DMS153 (cell line): ENCODE measurements around the gene PKIG.
"Not testable (repeated sequence)": the region's sequence is repeated elsewhere in the genome, so short reads cannot be mapped to it uniquely, and the experiment has no call there.

ENCODE experiments used
- DNase-seq: peaks from one replicate; lab custom pipeline; 2025; lab: John Stamatoyannopoulos, UW

The PKIG gene

GRCh38 chr20:44582311-44583025, at the start of gene PKIG:
Gene PKIG (plus strand): TSS chr20:44582579. CDS start chr20:44614557, 31,978 bp downstream.
- DNase-seq = no peak

GRCh38 chr20:44532981-44533331, 49.4 kb upstream of the PKIG start:
- no peak for DNase-seq

- no peak for DNase-seq
Measured at GRCh38 chr20:44533928-44534327, 48.5 kb upstream of the PKIG start.

- no peak for DNase-seq
Measured at GRCh38 chr20:44536175-44536574, 46.2 kb upstream of the PKIG start.

GRCh38 chr20:44537993-44538392, 44.4 kb upstream of the PKIG start:
- DNase-seq = no peak

GRCh38 chr20:44540834-44541233, 41.5 kb upstream of the PKIG start:
- DNase-seq = no peak

GRCh38 chr20:44541992-44542391, 40.4 kb upstream of the PKIG start:
- DNase-seq = no peak

- no peak for DNase-seq
Measured at GRCh38 chr20:44542890-44543289, 39.5 kb upstream of the PKIG start.

- no peak for DNase-seq
Measured at GRCh38 chr20:44543358-44543757, 39.0 kb upstream of the PKIG start.

GRCh38 chr20:44544263-44544662, 38.1 kb upstream of the PKIG start:
- DNase-seq = no peak

- no peak for DNase-seq
Measured at GRCh38 chr20:44547419-44547818, 35.0 kb upstream of the PKIG start.

GRCh38 chr20:44549123-44549522, 33.3 kb upstream of the PKIG start:
- no peak for DNase-seq

- no peak for DNase-seq
Measured at GRCh38 chr20:44552050-44552449, 30.3 kb upstream of the PKIG start.

- no peak for DNase-seq
Measured at GRCh38 chr20:44552568-44552949, 29.8 kb upstream of the PKIG start.

- DNase-seq = no peak
Measured at GRCh38 chr20:44552950-44553908, 29.1 kb upstream of the PKIG start.

- no peak for DNase-seq
Measured at GRCh38 chr20:44559302-44559701, 23.1 kb upstream of the PKIG start.

- DNase-seq = no peak
Measured at GRCh38 chr20:44560229-44560628, 22.1 kb upstream of the PKIG start.

GRCh38 chr20:44560818-44561217, 21.6 kb upstream of the PKIG start:
- DNase-seq = not testable (repeated sequence)

GRCh38 chr20:44561876-44562275, 20.5 kb upstream of the PKIG start:
- no peak for DNase-seq

GRCh38 chr20:44566018-44566417, 16.4 kb upstream of the PKIG start:
- DNase-seq = no peak

- no peak for DNase-seq
Measured at GRCh38 chr20:44566811-44567210, 15.6 kb upstream of the PKIG start.

GRCh38 chr20:44570367-44570766, 12.0 kb upstream of the PKIG start:
- DNase-seq = no peak

- DNase-seq = no peak
Measured at GRCh38 chr20:44571362-44571988, 10.9 kb upstream of the PKIG start.
